K562 (cell line): ENCODE data around the gene ZFP36. TPM values are rescaled to one million over a fixed set of nuclear protein-coding genes. Genes with fewer than 3 reads are reported as not detected.

Source experiments
- HDAC6 ChIP-seq: IDR thresholded peaks from 2 replicates; pipeline ENCODE4 v1.6.1; 2012; ENCODE audit warnings: low read depth, mild to moderate bottlenecking, control low read depth, inconsistent platforms, low read length, moderate library complexity
- MIER1 ChIP-seq: fragments of 450-650 bp; IDR thresholded peaks from 2 replicates; pipeline ENCODE4 v1.6.1; 2016; ENCODE audit warnings: antibody characterized with exemption, mild to moderate bottlenecking, low read depth
- NFYB ChIP-seq: IDR thresholded peaks from 2 replicates; pipeline ENCODE4 v1.6.1; 2011; ENCODE audit warnings: mild to moderate bottlenecking, moderate library complexity; ENCODE audit not compliant: insufficient read length; ENCODE audit errors: extremely low read depth
- SMAD4 ChIP-seq: fragments of 250-450 bp; sonication (Bioruptor Pico); conservative IDR thresholded peaks from 2 replicates; pipeline ENCODE4 v1.8.0; 2021; ENCODE audit warnings: inconsistent platforms, mild to moderate bottlenecking, moderate library complexity
- TAF1 ChIP-seq: IDR thresholded peaks from 2 replicates; pipeline ENCODE4 v1.6.1; 2011; ENCODE audit warnings: mild to moderate bottlenecking, low read length, moderate library complexity; ENCODE audit not compliant: insufficient read depth, control insufficient read depth, severe bottlenecking; ENCODE audit errors: extremely low read depth
- TAF7 ChIP-seq: fragments of 450-650 bp; IDR thresholded peaks from 2 replicates; pipeline ENCODE4 v1.6.1; 2016; ENCODE audit warnings: missing genetic modification characterization, missing compliant biosample characterization
- TCF3 ChIP-seq: sonication (generic); formaldehyde crosslinking; IDR thresholded peaks from 2 replicates; pipeline ENCODE4 v1.4.0; 2020; ENCODE audit warnings: mild to moderate bottlenecking, missing genetic modification reagents
- TEAD4 ChIP-seq, 2 experiments: sonication (generic) in 1 of 2; formaldehyde crosslinking in 1 of 2; IDR thresholded peaks; 2 replicates each; pipeline versions ENCODE4 v1.6.1 to v1.8.0; 2012 to 2022; ENCODE audit warnings: borderline replicate concordance in 1 of 2, inconsistent platforms in 1 of 2, low read length in 1 of 2, mild to moderate bottlenecking in 1 of 2, missing genetic modification reagents in 1 of 2
- ZNF232 ChIP-seq: sonication (generic); formaldehyde crosslinking; IDR thresholded peaks from 2 replicates; pipeline ENCODE4 v1.8.0; 2022; ENCODE audit warnings: mild to moderate bottlenecking, missing genetic modification reagents
- ZNF589 ChIP-seq: fragments of 200-800 bp; sonication (Bioruptor generic); IDR thresholded peaks from 2 replicates; pipeline ENCODE4 v1.6.1; 2016; ENCODE audit warnings: low read depth, missing genetic modification characterization, missing compliant biosample characterization
- ZNF668 ChIP-seq: fragments of 250-450 bp; sonication (Bioruptor Pico); IDR thresholded peaks from 2 replicates; pipeline ENCODE4 v1.8.0; 2022; ENCODE audit warnings: mild to moderate bottlenecking, inconsistent platforms
- polyA plus RNA-seq, 8 experiments: library from polyadenylated mRNA; depleted of rRNA in 4 of 8; stranded (reverse) in 5 of 8; unstranded in 3 of 8; fragments of >200 nt; fragmentation: Nextera tagmentation in 2 of 8; fragmentation: Illumina TruSeq in 1 of 8; extraction: Ambion mirVana in 2 of 8; extraction: Trizol in 1 of 8; gene quantifications; 2 replicates each; pipeline versions ENCODE4 v1.2.1 to v1.2.3, GENCODE V29; 2011 to 2014; ENCODE audit warnings: inconsistent platforms in 1 of 8, missing spikeins in 1 of 8
- total RNA-seq, 7 experiments: library from RNA; depleted of rRNA in 6 of 7; stranded (reverse); fragments of >200 nt in 6 of 7; fragmentation: Illumina TruSeq in 2 of 7; extraction: Trizol in 2 of 7; gene quantifications; 2 replicates each; pipeline versions ENCODE4 v1.2.1 to v1.2.3, GENCODE V29; 2011 to 2021; ENCODE audit warnings: low replicate concordance in 1 of 7
- TF ChIP-seq, protein P1 (sequence below): fragments of 250-450 bp; sonication (Bioruptor Pico); IDR thresholded peaks from 2 replicates; pipeline ENCODE4 v1.8.0; 2022; ENCODE audit warnings: inconsistent platforms
- TF ChIP-seq, protein P2 (sequence below): sonication (generic); formaldehyde crosslinking; IDR thresholded peaks from 2 replicates; pipeline ENCODE4 v1.8.0; 2022; ENCODE audit warnings: mild to moderate bottlenecking, missing genetic modification reagents
- TF ChIP-seq, protein P3 (sequence below): sonication (generic); formaldehyde crosslinking; IDR thresholded peaks from 2 replicates; pipeline ENCODE4 v1.8.1; 2023; ENCODE audit warnings: missing genetic modification reagents, mild to moderate bottlenecking, borderline replicate concordance
- TF ChIP-seq, protein P4 (sequence below): fragments of 250-450 bp; sonication (Bioruptor Pico); IDR thresholded peaks from 2 replicates; pipeline ENCODE4 v1.8.0; 2021; ENCODE audit warnings: borderline replicate concordance, mild to moderate bottlenecking, moderate library complexity; ENCODE audit not compliant: poor library complexity, severe bottlenecking

Gene ZFP36
- total and polyA plus RNA-seq, 9 of the 15 experiments (the other 6 are each of a cell fraction or from before 2014, with no cell fraction given), result 1.0 to 20.1 (median 3.5) TPM

DNA sequence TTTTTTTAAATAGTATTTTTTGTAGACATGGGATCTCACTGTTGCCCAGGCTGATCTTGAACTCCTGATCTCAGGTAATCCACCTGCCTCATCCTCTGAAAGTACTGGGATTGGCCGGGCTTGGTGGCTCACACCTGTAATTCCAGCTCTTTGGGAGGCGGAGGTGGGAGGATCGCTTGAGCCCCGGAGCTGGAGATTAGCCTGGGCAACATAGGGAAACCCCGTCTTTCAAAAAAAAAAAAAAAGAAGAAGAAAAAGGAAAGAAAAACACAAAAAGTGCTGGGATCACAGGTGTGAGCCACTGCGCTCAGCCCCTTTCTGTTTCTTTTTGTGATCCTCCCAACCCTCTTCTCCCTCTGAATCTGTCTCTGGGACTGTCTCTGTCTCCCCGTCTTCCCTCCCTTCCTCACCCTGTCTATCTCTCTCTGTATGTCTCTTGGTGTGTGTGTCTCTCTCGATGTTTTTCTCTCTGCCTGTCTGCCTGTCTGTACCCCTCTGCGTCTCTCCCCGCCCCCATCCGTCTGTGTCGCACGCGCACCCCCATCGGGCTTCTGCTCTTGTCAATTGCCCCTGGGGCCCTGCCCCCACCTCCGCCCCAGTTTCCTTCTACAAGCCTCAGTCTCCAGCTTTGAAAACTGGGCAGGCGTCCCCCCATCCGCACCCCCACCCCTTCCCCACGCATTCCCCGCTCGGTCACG, 540 bp upstream of the ZFP36 start (continued):
- TF ChIP-seq, protein P1, sequence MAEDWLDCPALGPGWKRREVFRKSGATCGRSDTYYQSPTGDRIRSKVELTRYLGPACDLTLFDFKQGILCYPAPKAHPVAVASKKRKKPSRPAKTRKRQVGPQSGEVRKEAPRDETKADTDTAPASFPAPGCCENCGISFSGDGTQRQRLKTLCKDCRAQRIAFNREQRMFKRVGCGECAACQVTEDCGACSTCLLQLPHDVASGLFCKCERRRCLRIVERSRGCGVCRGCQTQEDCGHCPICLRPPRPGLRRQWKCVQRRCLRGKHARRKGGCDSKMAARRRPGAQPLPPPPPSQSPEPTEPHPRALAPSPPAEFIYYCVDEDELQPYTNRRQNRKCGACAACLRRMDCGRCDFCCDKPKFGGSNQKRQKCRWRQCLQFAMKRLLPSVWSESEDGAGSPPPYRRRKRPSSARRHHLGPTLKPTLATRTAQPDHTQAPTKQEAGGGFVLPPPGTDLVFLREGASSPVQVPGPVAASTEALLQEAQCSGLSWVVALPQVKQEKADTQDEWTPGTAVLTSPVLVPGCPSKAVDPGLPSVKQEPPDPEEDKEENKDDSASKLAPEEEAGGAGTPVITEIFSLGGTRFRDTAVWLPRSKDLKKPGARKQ (CRISPR knock-in tag), result no peak
- TF ChIP-seq, protein P2, sequence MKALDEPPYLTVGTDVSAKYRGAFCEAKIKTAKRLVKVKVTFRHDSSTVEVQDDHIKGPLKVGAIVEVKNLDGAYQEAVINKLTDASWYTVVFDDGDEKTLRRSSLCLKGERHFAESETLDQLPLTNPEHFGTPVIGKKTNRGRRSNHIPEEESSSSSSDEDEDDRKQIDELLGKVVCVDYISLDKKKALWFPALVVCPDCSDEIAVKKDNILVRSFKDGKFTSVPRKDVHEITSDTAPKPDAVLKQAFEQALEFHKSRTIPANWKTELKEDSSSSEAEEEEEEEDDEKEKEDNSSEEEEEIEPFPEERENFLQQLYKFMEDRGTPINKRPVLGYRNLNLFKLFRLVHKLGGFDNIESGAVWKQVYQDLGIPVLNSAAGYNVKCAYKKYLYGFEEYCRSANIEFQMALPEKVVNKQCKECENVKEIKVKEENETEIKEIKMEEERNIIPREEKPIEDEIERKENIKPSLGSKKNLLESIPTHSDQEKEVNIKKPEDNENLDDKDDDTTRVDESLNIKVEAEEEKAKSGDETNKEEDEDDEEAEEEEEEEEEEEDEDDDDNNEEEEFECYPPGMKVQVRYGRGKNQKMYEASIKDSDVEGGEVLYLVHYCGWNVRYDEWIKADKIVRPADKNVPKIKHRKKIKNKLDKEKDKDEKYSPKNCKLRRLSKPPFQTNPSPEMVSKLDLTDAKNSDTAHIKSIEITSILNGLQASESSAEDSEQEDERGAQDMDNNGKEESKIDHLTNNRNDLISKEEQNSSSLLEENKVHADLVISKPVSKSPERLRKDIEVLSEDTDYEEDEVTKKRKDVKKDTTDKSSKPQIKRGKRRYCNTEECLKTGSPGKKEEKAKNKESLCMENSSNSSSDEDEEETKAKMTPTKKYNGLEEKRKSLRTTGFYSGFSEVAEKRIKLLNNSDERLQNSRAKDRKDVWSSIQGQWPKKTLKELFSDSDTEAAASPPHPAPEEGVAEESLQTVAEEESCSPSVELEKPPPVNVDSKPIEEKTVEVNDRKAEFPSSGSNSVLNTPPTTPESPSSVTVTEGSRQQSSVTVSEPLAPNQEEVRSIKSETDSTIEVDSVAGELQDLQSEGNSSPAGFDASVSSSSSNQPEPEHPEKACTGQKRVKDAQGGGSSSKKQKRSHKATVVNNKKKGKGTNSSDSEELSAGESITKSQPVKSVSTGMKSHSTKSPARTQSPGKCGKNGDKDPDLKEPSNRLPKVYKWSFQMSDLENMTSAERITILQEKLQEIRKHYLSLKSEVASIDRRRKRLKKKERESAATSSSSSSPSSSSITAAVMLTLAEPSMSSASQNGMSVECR (CRISPR knock-in tag), result no peak
- TF ChIP-seq NFYB, result no peak
- no peak for TF ChIP-seq ZNF232 (CRISPR knock-in tag)
- no peak for TF ChIP-seq TAF7 (tag)
- no peak for TF ChIP-seq MIER1
- TF ChIP-seq SMAD4, result peak; percentile 51
- TF ChIP-seq, protein P3, sequence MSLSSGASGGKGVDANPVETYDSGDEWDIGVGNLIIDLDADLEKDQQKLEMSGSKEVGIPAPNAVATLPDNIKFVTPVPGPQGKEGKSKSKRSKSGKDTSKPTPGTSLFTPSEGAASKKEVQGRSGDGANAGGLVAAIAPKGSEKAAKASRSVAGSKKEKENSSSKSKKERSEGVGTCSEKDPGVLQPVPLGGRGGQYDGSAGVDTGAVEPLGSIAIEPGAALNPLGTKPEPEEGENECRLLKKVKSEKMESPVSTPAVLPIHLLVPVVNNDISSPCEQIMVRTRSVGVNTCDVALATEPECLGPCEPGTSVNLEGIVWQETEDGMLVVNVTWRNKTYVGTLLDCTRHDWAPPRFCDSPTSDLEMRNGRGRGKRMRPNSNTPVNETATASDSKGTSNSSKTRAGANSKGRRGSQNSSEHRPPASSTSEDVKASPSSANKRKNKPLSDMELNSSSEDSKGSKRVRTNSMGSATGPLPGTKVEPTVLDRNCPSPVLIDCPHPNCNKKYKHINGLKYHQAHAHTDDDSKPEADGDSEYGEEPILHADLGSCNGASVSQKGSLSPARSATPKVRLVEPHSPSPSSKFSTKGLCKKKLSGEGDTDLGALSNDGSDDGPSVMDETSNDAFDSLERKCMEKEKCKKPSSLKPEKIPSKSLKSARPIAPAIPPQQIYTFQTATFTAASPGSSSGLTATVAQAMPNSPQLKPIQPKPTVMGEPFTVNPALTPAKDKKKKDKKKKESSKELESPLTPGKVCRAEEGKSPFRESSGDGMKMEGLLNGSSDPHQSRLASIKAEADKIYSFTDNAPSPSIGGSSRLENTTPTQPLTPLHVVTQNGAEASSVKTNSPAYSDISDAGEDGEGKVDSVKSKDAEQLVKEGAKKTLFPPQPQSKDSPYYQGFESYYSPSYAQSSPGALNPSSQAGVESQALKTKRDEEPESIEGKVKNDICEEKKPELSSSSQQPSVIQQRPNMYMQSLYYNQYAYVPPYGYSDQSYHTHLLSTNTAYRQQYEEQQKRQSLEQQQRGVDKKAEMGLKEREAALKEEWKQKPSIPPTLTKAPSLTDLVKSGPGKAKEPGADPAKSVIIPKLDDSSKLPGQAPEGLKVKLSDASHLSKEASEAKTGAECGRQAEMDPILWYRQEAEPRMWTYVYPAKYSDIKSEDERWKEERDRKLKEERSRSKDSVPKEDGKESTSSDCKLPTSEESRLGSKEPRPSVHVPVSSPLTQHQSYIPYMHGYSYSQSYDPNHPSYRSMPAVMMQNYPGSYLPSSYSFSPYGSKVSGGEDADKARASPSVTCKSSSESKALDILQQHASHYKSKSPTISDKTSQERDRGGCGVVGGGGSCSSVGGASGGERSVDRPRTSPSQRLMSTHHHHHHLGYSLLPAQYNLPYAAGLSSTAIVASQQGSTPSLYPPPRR (CRISPR knock-in tag), result no peak
- TF ChIP-seq ZNF589 (CRISPR knock-in tag), result no peak
- no peak for TF ChIP-seq TEAD4 (IDR thresholded peaks at IDR 0.05; ENCODE audit: low read length)
- TF ChIP-seq TEAD4 (CRISPR knock-in tag; IDR thresholded peaks at IDR 0.05; ENCODE audit: borderline replicate concordance), result no peak
- no peak for TF ChIP-seq TAF1
- no peak for TF ChIP-seq ZNF668 (CRISPR knock-in tag)
- TF ChIP-seq TCF3 (CRISPR knock-in tag), result no peak
- TF ChIP-seq, protein P4, sequence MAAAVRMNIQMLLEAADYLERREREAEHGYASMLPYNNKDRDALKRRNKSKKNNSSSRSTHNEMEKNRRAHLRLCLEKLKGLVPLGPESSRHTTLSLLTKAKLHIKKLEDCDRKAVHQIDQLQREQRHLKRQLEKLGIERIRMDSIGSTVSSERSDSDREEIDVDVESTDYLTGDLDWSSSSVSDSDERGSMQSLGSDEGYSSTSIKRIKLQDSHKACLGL, result no peak
- TF ChIP-seq HDAC6, result no peak
